ENCODE data around the gene HYLS1.
A peak's percentile ranks its signal among the peaks of the same experiment; 100 is the strongest.

The HYLS1 gene

GRCh38 chr11:125892071-125892470 is 4.6 kb downstream of the HYLS1 start:
- DNase-seq (ENCODE audit: insufficient read length, low spot score) = no peak
- FAIRE-seq = no peak

GRCh38 chr11:125892994-125893393 is 5.5 kb downstream of the HYLS1 start:
- no peak for FAIRE-seq
- TF ChIP-seq CTCF (IDR thresholded peaks at IDR 0.05; ENCODE audit: insufficient read depth, missing control alignments) = no peak

More at GRCh38 chr11:125892071-125892470, 4.6 kb downstream of the HYLS1 start:
- TF ChIP-seq CTCF (IDR thresholded peaks at IDR 0.05; ENCODE audit: insufficient read depth, missing control alignments) = no peak

GRCh38 chr11:125901872-125902271 is 14.4 kb downstream of the HYLS1 start:
- no peak for FAIRE-seq
- TF ChIP-seq CTCF (IDR thresholded peaks at IDR 0.05; ENCODE audit: insufficient read depth, missing control alignments) = no peak
- DNase-seq (ENCODE audit: insufficient read length, low spot score) = no peak

More at GRCh38 chr11:125892994-125893393, 5.5 kb downstream of the HYLS1 start:
- no peak for DNase-seq (ENCODE audit: insufficient read length, low spot score)

GRCh38 chr11:125902277-125902926 is 14.9 kb downstream of the HYLS1 start:
- no peak for TF ChIP-seq CTCF (IDR thresholded peaks at IDR 0.05; ENCODE audit: insufficient read depth, missing control alignments)
- DNase-seq (ENCODE audit: insufficient read length, low spot score) = no peak
- FAIRE-seq = no peak

- peak; percentile 71 for DNase-seq (ENCODE audit: insufficient read length, low spot score)
- FAIRE-seq = peak; percentile 69
These were observed 15.7 kb downstream of the HYLS1 start, which contains the start of gene PUS3 for GRCh38 chr11:125902927-125903710. Gene PUS3, minus strand, starts transcription at chr11:125903206. Its CDS starts 6,922 bp downstream, at chr11:125896284.

GRCh38 chr11:125903711-125904659 is 16.5 kb downstream of the HYLS1 start, which contains the start of gene DDX25:
Gene DDX25, plus strand, starts transcription at chr11:125904508. Its CDS starts 10 bp downstream, at chr11:125904518.
- DNase-seq (ENCODE audit: insufficient read length, low spot score) (no peak), FAIRE-seq (no peak)
- no peak for TF ChIP-seq CTCF (IDR thresholded peaks at IDR 0.05; ENCODE audit: insufficient read depth, missing control alignments)

More at GRCh38 chr11:125902927-125903710, 15.7 kb downstream of the HYLS1 start, which contains the start of gene PUS3:
- TF ChIP-seq CTCF (IDR thresholded peaks at IDR 0.05; ENCODE audit: insufficient read depth, missing control alignments) = no peak
